Activated CD4-positive, alpha-beta memory T cell treated with anti-CD3 and anti-CD28 coated beads for 36 hours (primary cell): Measurements from ENCODE around the gene HUS1. TPM values are rescaled to one million over a fixed set of nuclear protein-coding genes. Genes with fewer than 3 reads are reported as not detected.
"Not testable (repeated sequence)": the region's sequence is repeated elsewhere in the genome, so short reads cannot be mapped to it uniquely, and the experiment has no call there.

Experiments
- CTCF ChIA-PET: fragments of 350-600 bp; sonication (Branson Sonifier 250); formaldehyde crosslinking; loops from one replicate; lab custom pipeline; 2021; ENCODE audit warnings: antibody characterized with exemption, inconsistent platforms; lab: Charles Lee
- POLR2A ChIA-PET: fragments of 350-600 bp; sonication (Branson Sonifier 250); formaldehyde crosslinking; loops from one replicate; lab custom pipeline; 2021; ENCODE audit warnings: antibody characterized with exemption; lab: Charles Lee
- DNase-seq: peaks from one replicate; pipeline ENCODE4 v3.0.0-alpha.2; 2020
- H3K27ac Mint-ChIP-seq: one replicate; pipeline ENCODE4 v1.8.0; 2021; ENCODE audit warnings: mixed read lengths
- H3K27me3 Mint-ChIP-seq: one replicate; pipeline ENCODE4 v1.8.0; 2021; ENCODE audit warnings: mixed read lengths
- H3K36me3 Mint-ChIP-seq: one replicate; pipeline ENCODE4 v1.8.0; 2021; ENCODE audit warnings: mixed read lengths
- H3K4me1 Mint-ChIP-seq: one replicate; pipeline ENCODE4 v1.8.0; 2021; ENCODE audit warnings: low read depth, mixed read lengths
- H3K4me3 Mint-ChIP-seq: one replicate; pipeline ENCODE4 v1.8.0; 2021; ENCODE audit warnings: mild to moderate bottlenecking, mixed read lengths
- H3K9me3 Mint-ChIP-seq: one replicate; pipeline ENCODE4 v1.8.0; 2021; ENCODE audit warnings: mixed read lengths
- intact Hi-C: fragments of 100-400 bp; cut with micrococcal nuclease; formaldehyde crosslinking; loops from one replicate; pipeline ENCODE4 v1.15.1; 2023
- total RNA-seq, 2 experiments: library from RNA; stranded (reverse); gene quantifications; one replicate each; pipeline ENCODE4 v1.2.3, GENCODE V29; 2021

HUS1 gene
- total RNA-seq, 2 experiments from 2014 or later: 38.6 to 38.9 TPM

DNA sequence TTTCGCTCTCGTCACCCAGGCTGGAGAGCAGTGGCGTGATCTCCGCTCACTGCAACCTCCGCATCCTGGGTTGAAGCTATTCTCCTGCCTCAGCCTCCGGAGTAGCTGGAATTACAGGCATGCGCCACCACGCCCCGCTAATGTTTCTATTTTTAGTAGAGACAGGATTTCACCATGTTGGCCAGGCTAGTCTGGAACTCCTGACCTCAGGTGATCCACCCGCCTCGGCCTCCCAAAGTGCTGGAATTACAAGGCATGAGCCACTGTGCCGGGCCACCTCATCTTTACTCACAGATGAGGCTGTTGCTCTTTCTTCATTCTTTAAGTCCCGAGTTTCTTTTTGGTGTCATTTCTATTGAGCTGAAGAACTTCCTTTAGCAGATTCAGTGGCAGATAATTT lies 20.7 kb upstream of the HUS1 start:
- H3K36me3 Mint-ChIP-seq, H3K4me3 Mint-ChIP-seq, H3K9me3 Mint-ChIP-seq, H3K27me3 Mint-ChIP-seq, POLR2A ChIA-PET, H3K4me1 Mint-ChIP-seq, DNase-seq, H3K27ac Mint-ChIP-seq, intact Hi-C loops: not testable (repeated sequence)
- CTCF ChIA-PET: interaction anchor here (1.8 kb wide), 1 partner anchor 110 kb away, joined by 6 read pairs; no protein-coding TSS in a partner anchor

DNA sequence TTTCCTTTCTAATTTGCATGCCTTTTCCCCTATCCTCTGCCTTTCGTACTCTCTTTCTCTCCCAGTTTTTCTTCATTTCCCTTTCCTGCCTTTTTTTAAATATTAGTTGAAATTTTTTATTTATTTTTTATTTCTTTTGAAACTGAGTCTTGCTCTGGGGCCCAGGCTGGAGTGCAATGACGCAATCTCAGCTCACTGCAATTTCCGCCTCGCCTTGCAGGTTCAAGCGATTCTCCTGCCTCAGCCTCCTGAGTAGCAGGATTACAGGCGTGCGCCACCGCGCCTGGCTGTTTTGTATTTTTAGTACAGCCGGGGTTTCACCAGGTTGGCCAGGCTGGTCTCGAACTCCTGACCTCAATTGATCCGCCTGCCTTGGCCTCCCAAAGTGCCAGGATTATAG lies 20.0 kb upstream of the HUS1 start:
- ChIA-PET POLR2A (no interaction called here), CTCF (interaction anchor here (1.8 kb wide), 1 partner anchor 111 kb away, joined by 6 read pairs; no protein-coding TSS in a partner anchor)
- no peak for DNase-seq
- no peak overlapping the region for H3K27ac Mint-ChIP-seq
- H3K4me1 Mint-ChIP-seq: no peaks in the 10 kb centered on the region
- H3K9me3 Mint-ChIP-seq: no peaks in the 10 kb centered on the region
- intact Hi-C loops: no loop called here
- no peaks in the 10 kb centered on the region for H3K27me3 Mint-ChIP-seq
- no peaks in the 10 kb centered on the region for H3K36me3 Mint-ChIP-seq
- no peak overlapping the region for H3K4me3 Mint-ChIP-seq

DNA sequence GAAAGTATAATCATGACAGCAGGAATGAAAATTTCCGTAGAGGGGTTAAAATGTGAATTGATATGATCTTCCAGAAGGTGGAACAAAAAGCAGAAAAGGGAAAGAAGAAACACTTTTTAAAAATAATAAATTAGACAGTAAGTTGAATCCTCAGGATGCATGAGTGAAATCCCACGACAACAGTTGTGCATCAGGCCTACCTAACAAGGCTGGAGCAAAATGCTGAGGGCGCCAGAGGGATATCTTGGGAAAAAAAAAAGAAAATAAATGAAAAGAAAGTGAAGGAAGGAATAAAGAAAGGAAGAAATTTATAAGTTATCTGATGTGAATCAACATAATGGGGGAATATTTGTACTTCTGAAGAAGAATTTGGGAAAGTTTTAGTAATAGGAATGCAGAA lies 13.0 kb upstream of the HUS1 start:
- CTCF ChIA-PET: interaction anchor here (0.6 to 2.6 kb wide), 15 partner anchors 10 to 121 kb away, joined by 3 to 62 read pairs (median 6); partner anchors contain the start of genes HUS1 and UPP1
- DNase-seq: no peak

DNA sequence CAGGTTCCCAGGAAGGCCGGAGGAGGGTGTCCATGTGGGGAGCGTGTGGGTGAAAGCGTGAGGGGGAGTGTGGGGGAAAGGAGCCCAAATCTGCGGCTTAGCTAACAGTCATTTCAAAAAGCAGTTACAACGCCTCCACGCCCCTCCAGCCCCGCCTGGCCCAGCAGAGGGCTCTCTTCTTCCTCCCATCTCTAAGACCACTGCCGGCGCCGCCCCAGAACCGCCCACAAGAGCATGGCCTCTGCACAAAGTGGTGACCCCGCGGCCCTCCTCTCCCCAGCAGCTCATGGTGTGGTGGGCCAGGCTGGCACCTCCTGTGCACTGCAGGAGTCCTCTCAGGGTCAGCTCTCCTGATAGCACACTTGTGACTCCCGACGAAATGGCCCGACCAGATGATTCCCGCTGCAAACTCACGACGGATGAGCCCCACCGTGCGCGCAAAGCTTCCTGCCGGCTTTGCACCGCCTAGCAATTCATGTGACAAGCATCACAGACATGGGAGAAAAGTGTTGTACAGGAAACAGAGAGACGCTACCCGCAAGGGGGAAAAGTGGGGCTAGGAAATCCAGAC lies 12.4 kb upstream of the HUS1 start:
- CTCF ChIA-PET: interaction anchor here (0.5 to 2.6 kb wide), 21 partner anchors 9 to 123 kb away, joined by 3 to 62 read pairs (median 4); partner anchors contain the start of genes HUS1 and UPP1
- Mint-ChIP-seq H3K4me3 (peak overlapping the region; percentile 87), H3K4me1 (peaks cover 15% of the 10 kb centered on the region), H3K36me3 (no peaks in the 10 kb centered on the region), H3K27me3 (no peaks in the 10 kb centered on the region), H3K9me3 (peaks cover 2% of the 10 kb centered on the region), H3K27ac (peak overlapping the region; percentile 86)
- POLR2A ChIA-PET: interaction anchor here (1.2 to 1.8 kb wide), 3 partner anchors 93 to 118 kb away, joined by 5 to 8 read pairs (median 6); partner anchors contain the start of gene UPP1
- DNase-seq: peak; percentile 93
- intact Hi-C loops: loop anchor here (1.0 to 5.0 kb wide), 6 partner anchors 13 to 305 kb away; partner anchors contain the start of genes C7orf57 and HUS1

More for the DNA sequence above, 13.0 kb upstream of the HUS1 start:
- H3K4me3 Mint-ChIP-seq: peak overlapping the region; percentile 87
- POLR2A ChIA-PET: interaction anchor here (1.2 to 1.8 kb wide), 2 partner anchors 96 to 118 kb away, joined by 5 to 8 read pairs; partner anchors contain the start of gene UPP1
- intact Hi-C loops: loop anchor here (5.0 kb wide), 1 partner anchor 305 kb away; no protein-coding TSS in a partner anchor
- peaks cover 15% of the 10 kb centered on the region for H3K4me1 Mint-ChIP-seq
- no peaks in the 10 kb centered on the region for H3K36me3 Mint-ChIP-seq
- peak overlapping the region; percentile 86 for H3K27ac Mint-ChIP-seq
- H3K27me3 Mint-ChIP-seq: no peaks in the 10 kb centered on the region
- peaks cover 2% of the 10 kb centered on the region for H3K9me3 Mint-ChIP-seq

DNA sequence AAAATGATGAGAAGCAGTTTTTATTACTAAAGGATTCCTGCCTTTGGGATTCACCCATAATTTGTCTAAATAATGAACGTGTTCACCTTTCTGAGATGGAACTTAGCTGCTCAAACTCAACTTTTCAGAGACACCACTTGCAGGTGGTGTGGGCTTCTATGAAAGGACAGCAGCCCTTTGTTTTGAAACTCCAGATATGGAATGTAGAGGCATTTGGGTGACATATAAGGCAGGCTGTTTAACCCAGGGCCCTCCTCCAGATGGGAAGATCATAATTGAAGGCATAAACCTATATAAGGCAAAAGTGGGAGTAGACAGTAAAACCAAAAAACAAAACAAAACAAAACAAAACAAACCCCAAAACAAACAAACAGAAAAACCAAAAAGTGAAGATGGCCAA lies 11.9 kb upstream of the HUS1 start:
- no peak for DNase-seq
- intact Hi-C loops: loop anchor here (1.0 to 5.0 kb wide), 6 partner anchors 12 to 306 kb away; partner anchors contain the start of genes C7orf57 and HUS1
- ChIA-PET POLR2A (interaction anchor here (1.2 to 1.8 kb wide), 3 partner anchors 94 to 119 kb away, joined by 5 to 8 read pairs (median 6); partner anchors contain the start of gene UPP1), CTCF (interaction anchor here (0.5 to 2.6 kb wide), 19 partner anchors 9 to 123 kb away, joined by 3 to 62 read pairs (median 4); partner anchors contain the start of genes HUS1 and UPP1)
- Mint-ChIP-seq H3K9me3 (peaks cover 2% of the 10 kb centered on the region), H3K4me1 (peaks cover 15% of the 10 kb centered on the region), H3K4me3 (peak overlapping the region; percentile 87), H3K27ac (peak overlapping the region; percentile 86), H3K27me3 (no peaks in the 10 kb centered on the region), H3K36me3 (no peaks in the 10 kb centered on the region)

DNA sequence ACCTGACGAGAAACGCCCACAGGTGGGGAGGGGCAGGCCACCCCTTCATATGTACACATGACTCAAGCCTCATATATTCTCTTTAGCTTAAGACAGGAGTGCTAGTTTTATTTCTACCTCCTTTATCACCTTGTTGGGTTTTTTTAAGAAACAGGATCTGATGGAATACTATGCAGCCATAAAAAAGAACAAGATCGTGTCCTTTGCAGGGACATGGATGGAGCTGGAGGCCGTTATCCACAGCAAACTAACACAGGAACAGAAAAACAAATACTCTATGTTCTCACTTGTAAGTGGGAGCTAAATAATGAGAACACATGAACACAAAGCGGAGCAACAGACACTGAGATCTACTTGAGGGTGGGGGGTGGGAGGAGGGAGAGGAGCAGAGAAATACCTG lies 11.2 kb upstream of the HUS1 start:
- H3K36me3 Mint-ChIP-seq: no peaks in the 10 kb centered on the region
- peaks cover 2% of the 10 kb centered on the region for H3K9me3 Mint-ChIP-seq
- no peak overlapping the region for H3K4me3 Mint-ChIP-seq
- intact Hi-C loops: loop anchor here (5.0 kb wide), 1 partner anchor 307 kb away; no protein-coding TSS in a partner anchor
- CTCF ChIA-PET: interaction anchor here (1.6 to 2.6 kb wide), 4 partner anchors 11 to 119 kb away, joined by 6 to 62 read pairs (median 18); partner anchors contain the start of genes HUS1 and UPP1
- H3K4me1 Mint-ChIP-seq: peaks cover 15% of the 10 kb centered on the region
- no peaks in the 10 kb centered on the region for H3K27me3 Mint-ChIP-seq
- no peak overlapping the region for H3K27ac Mint-ChIP-seq
- DNase-seq: no peak
- POLR2A ChIA-PET: interaction anchor here (1.8 kb wide), 2 partner anchors 94 to 120 kb away, joined by 6 to 8 read pairs; no protein-coding TSS in a partner anchor

DNA sequence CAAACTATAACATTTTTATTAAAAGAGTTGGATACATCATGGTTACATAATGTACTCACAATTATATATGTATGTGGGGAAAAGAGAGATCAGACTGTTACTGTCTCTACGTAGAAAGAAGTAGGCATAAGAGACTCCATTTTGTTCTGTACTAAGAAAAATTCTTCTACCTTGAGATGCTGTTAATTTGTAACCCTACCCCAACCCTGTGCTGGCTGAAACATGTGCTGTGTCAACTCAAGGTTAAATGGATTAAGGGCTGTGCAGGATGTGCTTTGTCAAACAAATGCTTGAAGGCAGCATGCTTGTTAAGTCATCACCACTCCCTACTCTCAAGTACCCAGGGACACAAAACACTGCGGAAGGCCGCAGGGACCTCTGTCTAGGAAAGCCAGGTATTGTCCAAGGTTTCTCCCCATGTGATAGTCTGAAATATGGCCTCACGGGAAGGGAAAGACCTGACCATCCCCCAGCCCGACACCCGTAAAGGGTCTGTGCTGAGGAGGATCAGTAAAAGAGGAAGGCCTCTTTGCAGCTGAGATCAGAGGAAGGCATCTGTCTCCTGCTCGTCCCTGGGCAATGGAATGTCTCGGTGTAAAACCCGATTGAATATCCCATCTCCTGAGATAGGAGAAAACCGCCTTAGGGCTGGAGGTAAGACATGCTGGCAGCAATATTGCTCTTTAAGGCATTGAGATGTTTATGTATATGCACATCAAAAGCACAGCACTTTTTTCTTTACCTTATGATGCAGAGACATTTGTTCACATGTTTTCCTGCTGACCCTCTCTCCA lies 10.4 kb upstream of the HUS1 start:
- POLR2A ChIA-PET: interaction anchor here (1.8 kb wide), 1 partner anchor 95 kb away, joined by 6 read pairs; no protein-coding TSS in a partner anchor
- not testable (repeated sequence) for H3K27ac Mint-ChIP-seq

DNA sequence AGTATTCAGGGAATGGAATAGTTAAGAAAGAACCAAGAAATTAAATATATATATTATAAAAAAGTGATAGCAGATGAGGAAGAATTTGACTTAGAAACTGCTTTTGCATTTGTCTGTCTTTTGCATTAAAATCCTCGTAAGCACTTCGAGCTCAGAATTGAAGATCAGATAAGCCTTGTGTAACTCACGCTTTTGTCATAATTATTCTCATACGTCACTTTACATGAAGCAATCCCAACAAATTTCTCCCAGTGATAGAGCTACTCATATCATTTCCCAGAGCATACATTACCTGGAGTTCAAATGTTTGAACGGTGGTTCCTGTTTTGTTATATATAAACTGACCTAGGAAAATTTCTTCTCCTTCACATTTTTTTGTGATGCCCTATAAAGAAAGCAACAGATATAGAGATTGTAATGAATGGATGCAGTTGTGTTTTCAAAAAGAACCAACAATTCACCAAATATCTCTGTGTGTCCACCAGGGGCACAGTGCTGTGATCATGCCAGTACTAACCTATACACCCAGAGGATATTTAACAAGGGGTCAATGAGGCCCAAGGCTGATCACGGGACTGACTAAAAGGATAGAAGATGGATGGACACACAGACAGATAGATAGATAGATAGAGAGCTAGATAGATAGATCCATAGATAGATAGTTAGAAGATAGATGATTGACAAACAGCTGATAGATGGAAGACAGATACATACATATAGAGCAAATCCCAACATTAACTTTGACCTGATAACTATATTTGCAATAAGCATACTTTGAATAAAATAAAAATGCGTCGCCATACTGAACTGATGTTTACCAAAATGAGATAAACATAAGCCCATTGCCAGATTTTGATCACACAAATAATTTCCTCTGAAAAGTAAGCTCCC lies 9.3 kb upstream of the HUS1 start:
- no peak for DNase-seq
- CTCF ChIA-PET: interaction anchor here (0.7 to 2.5 kb wide), 11 partner anchors 11 to 166 kb away, joined by 3 to 41 read pairs (median 4); no protein-coding TSS in a partner anchor
- POLR2A ChIA-PET: no interaction called here

More for the DNA sequence above, 10.4 kb upstream of the HUS1 start:
- not testable (repeated sequence) for H3K27me3 Mint-ChIP-seq, DNase-seq, H3K9me3 Mint-ChIP-seq, H3K4me3 Mint-ChIP-seq, H3K36me3 Mint-ChIP-seq
- intact Hi-C loops: loop anchor here (5.0 kb wide), 1 partner anchor 307 kb away; no protein-coding TSS in a partner anchor
- CTCF ChIA-PET: interaction anchor here (0.7 to 2.6 kb wide), 9 partner anchors 21 to 138 kb away, joined by 3 to 62 read pairs (median 4); no protein-coding TSS in a partner anchor
- peaks cover 15% of the 10 kb centered on the region for H3K4me1 Mint-ChIP-seq

DNA sequence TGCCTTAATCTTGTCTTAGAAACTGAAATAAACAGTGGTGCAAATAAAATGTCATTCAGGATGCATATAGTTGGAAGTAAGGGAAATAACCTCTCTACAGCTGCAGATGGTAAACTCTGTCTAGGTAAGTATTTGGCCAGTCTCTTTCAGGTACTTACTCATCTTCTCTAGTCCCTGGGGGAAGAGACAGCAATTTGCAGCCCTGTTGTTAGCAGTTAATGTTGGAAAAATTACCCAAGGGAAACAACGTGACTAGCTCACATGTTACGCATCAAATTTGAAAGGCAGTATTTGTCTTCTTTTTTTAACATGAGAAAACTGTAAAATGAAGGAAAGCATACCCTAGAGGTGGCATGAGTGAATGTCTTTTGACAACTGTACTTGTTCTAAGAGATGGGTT lies 3.2 kb upstream of the HUS1 start:
- intact Hi-C loops: no loop called here
- Mint-ChIP-seq H3K27me3 (no peaks in the 10 kb centered on the region), H3K4me1 (peaks cover 18% of the 10 kb centered on the region), H3K4me3 (no peak overlapping the region), H3K27ac (no peak overlapping the region), H3K9me3 (no peaks in the 10 kb centered on the region), H3K36me3 (peaks cover 11% of the 10 kb centered on the region)
- CTCF ChIA-PET: interaction anchor here (0.6 to 2.3 kb wide), 5 partner anchors 9 to 128 kb away, joined by 3 to 9 read pairs (median 7); no protein-coding TSS in a partner anchor
- POLR2A ChIA-PET: no interaction called here
- no peak for DNase-seq

More for the DNA sequence above, 9.3 kb upstream of the HUS1 start:
- H3K36me3 Mint-ChIP-seq: no peaks in the 10 kb centered on the region
- peaks cover 15% of the 10 kb centered on the region for H3K4me1 Mint-ChIP-seq
- H3K27me3 Mint-ChIP-seq: no peaks in the 10 kb centered on the region
- no peak overlapping the region for H3K4me3 Mint-ChIP-seq
- H3K9me3 Mint-ChIP-seq: peaks cover 2% of the 10 kb centered on the region
- no peak overlapping the region for H3K27ac Mint-ChIP-seq
- intact Hi-C loops: no loop called here

DNA sequence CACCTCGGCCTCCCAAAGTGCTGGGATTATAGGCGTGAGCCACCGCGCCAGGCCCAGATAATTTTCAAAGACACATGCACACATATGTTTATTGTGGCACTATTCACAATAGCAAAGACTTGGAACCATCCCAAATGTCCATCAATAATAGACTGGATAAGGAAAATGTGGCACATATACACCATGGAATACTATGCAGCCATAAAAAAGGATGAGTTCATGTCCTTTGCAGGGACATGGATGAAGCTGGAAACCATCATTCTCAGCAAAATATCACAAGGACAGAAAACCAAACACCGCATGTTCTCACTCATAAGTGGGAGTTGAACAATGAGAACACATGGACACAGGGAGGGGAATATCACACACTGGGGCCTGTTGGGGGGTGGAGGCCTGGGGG lies 1.2 kb upstream of the HUS1 start:
- DNase-seq, H3K27me3 Mint-ChIP-seq, H3K27ac Mint-ChIP-seq, POLR2A ChIA-PET, intact Hi-C loops, H3K9me3 Mint-ChIP-seq, H3K4me3 Mint-ChIP-seq: not testable (repeated sequence)
- Mint-ChIP-seq H3K36me3 (peaks cover 25% of the 10 kb centered on the region), H3K4me1 (peaks cover 22% of the 10 kb centered on the region)
- CTCF ChIA-PET: interaction anchor here (1.3 kb wide), 1 partner anchor 11 kb away, joined by 6 read pairs; no protein-coding TSS in a partner anchor
